HUES48 (cell line): Measurements from ENCODE around the gene GTPBP6.
A peak's percentile ranks its signal among the peaks of the same experiment; 100 is the strongest.

ENCODE experiments used
- H3K27ac ChIP-seq: one replicate; pipeline ENCODE4 v1.7.0; 2013; ENCODE audit warnings: low read depth, low read length, inconsistent platforms
- H3K27me3 ChIP-seq: 2 replicates; pipeline ENCODE4 v1.6.1; 2013; ENCODE audit warnings: mild to moderate bottlenecking, low read length; ENCODE audit not compliant: control insufficient read depth, insufficient read depth
- H3K36me3 ChIP-seq: 2 replicates; pipeline ENCODE4 v1.6.1; 2013; ENCODE audit warnings: low read length; ENCODE audit not compliant: control insufficient read depth, insufficient read depth
- H3K4me1 ChIP-seq: 2 replicates; pipeline ENCODE4 v1.6.1; 2013; ENCODE audit warnings: mild to moderate bottlenecking, low read length; ENCODE audit not compliant: control insufficient read depth, insufficient read depth
- H3K4me3 ChIP-seq: 2 replicates; pipeline ENCODE4 v1.5.1; 2013; ENCODE audit warnings: mild to moderate bottlenecking, low read depth, low read length
- H3K9ac ChIP-seq: 2 replicates; pipeline ENCODE4 v1.6.1; 2013; ENCODE audit warnings: mild to moderate bottlenecking, low read depth, low read length, moderate library complexity
- H3K9me3 ChIP-seq: 2 replicates; pipeline ENCODE4 v1.6.1; 2013; ENCODE audit warnings: low read length; ENCODE audit not compliant: control insufficient read depth, insufficient read depth

Gene GTPBP6

DNA sequence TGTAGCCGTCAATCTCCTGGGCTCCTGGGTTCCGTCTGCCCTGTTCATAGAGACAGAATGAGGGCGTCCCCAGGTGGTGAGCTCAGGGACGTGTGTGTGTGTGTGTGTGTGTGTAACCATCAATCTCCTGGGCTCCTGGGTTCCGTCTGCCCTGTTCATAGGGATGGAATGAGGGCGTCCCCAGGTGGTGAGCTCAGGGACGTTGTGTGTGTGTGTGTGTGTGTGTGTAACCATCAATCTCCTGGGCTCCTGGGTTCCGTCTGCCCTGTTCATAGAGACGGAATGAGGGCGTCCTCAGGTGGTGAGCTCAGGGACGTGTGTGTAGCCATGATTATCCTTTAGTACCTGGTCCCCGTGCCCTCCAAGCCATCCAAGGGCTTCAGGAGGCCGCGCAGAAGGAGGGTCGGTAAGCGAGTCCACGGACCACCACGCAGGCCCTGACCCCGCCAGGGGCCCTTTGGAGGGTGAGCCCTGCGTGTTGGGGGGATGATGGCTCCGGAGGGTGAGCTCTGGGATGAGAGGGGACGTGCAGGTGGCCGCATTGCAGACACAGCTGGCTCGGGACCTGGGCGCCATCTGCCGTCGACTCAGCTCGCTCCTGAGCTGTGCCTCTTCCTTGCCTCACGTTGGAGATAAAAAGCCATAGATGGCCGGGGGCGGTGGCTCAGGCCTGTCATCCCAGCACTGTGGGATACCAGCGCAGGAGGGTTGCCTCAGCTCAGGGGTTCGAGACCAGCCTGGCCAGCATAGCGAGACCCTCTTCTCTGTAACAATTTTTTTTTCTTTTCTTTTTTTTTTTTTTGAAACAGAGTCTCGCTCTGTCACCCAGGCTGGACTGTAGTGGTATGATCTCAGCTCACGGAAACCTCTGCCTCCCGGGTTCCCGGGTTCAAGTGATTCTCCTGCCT is 5.4 kb upstream of the GTPBP6 start:
- Histone ChIP-seq H3K36me3 (no peaks in the 10 kb centered on the region), H3K27me3 (no peaks in the 10 kb centered on the region), H3K9ac (no peak overlapping the region), H3K4me1 (no peaks in the 10 kb centered on the region), H3K9me3 (no peaks in the 10 kb centered on the region), H3K4me3 (no peak overlapping the region), H3K27ac (no peak overlapping the region)

GRCh38 chrX:320126-320783 is 1.7 kb upstream of the GTPBP6 start:
- Histone ChIP-seq H3K27ac (no peak overlapping the region), H3K9ac (peak overlapping the region; percentile 78; the same call in 1 of the 2 replicates), H3K9me3 (no peaks in the 10 kb centered on the region), H3K27me3 (no peaks in the 10 kb centered on the region), H3K4me1 (no peaks in the 10 kb centered on the region), H3K36me3 (peaks cover 14% of the 10 kb centered on the region), H3K4me3 (peak overlapping the region; percentile 90)

DNA sequence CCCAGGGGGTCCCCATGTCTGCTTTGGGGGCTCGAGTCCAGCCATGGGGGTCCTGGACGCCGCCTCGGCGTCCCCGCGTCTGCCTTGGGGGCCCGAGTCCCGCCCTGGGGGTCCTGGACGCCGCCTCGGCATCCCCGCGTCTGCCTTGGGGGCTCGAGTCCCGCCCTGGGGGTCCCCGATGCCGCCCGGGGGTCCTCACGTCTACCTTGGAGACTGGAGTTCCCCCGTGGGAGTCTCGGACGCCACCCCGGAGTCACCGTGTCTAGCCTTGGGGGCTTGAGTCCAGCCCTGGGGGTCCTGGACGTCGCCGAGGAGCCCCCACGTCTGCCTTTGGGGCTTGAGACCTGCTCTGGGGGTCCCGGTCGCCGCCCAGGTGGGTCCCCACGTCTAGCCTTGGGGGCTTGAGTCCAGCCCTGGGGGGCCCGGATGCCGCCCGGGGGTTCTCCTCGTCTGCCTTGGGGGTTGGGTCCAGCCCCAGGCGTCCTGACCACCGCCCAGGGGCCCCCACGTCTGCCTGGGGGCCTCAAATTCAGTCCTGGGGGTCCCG is 1.1 kb upstream of the GTPBP6 start:
- no peaks in the 10 kb centered on the region for H3K4me1 ChIP-seq
- no peaks in the 10 kb centered on the region for H3K9me3 ChIP-seq
- peak overlapping the region; percentile 90 for H3K4me3 ChIP-seq
- no peaks in the 10 kb centered on the region for H3K27me3 ChIP-seq
- H3K27ac ChIP-seq: peak overlapping the region; percentile 75
- peaks cover 20% of the 10 kb centered on the region for H3K36me3 ChIP-seq
- peak overlapping the region; percentile 78 for H3K9ac ChIP-seq

DNA sequence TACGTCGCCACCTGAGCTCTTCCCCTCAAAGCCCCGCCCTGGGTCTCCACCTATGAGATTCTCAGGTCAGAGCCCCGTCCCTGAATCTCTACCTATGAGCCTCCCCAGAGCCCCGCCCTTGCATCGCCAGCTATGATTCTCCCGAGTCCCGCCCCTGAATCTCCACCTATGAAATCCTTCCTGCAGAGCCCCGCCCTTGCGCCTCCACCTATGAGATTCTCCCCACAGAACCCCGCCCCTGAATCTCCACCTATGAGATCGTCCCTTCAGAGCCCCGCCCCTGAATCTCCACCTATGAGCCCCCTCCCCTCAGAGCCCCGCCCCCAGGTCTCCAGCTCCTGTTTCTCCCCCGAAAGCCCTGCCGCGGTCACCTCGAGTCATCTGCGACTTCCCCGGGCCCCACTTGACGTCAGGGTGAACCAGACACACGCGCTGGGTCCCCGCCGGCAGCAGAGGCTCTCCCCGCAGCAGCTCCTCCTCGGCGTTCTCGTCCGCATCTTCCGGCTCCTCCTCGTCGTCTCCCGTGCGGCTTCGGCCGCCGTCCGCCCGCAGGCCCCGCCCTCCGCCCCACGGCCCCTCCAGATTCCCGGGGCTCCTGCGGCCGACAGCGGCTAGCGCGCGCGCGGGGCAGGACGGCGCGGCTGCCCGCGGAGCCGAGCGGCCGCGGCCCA is 393 bp downstream of the GTPBP6 start:
- H3K27me3 ChIP-seq: no peaks in the 10 kb centered on the region
- H3K4me1 ChIP-seq: no peaks in the 10 kb centered on the region
- no peaks in the 10 kb centered on the region for H3K9me3 ChIP-seq
- H3K27ac ChIP-seq: peak overlapping the region; percentile 94
- H3K36me3 ChIP-seq: peaks cover 31% of the 10 kb centered on the region
- H3K9ac ChIP-seq: peak overlapping the region; percentile 87
- H3K4me3 ChIP-seq: peak overlapping the region; percentile 91

- Histone ChIP-seq H3K9me3 (no peaks in the 10 kb centered on the region), H3K36me3 (peaks cover 38% of the 10 kb centered on the region), H3K27ac (no peak overlapping the region), H3K27me3 (no peaks in the 10 kb centered on the region), H3K9ac (no peak overlapping the region), H3K4me3 (no peak overlapping the region; the same call in 1 of the 2 replicates), H3K4me1 (no peaks in the 10 kb centered on the region)
Measured at GRCh38 chrX:317424-318067, 1.1 kb downstream of the GTPBP6 start.

DNA sequence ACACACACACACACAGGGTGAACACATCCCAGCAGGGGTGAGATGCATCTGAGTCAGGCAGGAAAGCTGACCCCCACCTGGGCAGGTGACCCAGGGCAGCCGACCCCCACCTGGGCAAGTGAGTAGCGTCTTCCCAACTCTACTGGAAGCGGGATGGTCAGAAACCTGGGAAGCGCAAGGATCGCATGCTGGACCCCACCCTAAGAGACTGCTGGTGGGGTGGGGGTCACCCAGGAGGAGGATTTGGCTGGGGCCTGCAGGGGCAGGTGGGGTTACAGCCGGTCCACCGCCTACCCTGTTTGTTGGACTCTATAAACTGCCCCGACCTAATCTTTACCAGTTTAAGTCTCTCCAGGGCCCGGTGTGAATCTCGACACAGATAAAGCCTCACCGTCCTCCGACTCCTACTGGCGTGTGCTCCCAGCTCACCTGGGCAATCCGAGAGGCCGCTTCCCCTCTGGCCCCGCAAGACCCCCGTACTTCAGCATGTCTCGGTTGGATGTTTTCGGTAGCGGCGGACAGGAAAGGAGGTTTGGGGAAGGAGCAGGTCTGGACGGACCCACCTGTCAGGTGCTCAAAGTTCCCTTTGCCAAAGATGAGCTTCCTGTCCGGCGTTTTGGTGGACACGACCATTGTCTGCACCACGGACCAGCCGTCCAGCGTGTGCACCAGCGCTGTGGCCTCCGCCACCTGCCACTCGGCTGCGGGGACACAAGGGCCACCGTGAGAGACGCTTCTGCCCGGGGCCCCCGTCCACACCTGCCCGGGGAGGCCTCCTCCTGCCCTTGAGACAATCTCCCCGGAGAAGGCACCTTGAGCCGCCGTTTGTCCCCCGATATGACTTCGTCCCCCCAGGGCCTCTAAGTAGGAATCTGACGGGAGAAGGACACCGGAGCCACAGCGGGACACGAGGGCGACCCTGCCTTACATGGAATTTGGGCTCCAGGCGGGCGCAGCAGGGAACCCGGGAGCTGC is 2.0 kb downstream of the GTPBP6 start:
- Histone ChIP-seq H3K36me3 (peaks cover 47% of the 10 kb centered on the region), H3K4me3 (no peak overlapping the region; the same call in 1 of the 2 replicates), H3K4me1 (no peaks in the 10 kb centered on the region), H3K9me3 (no peaks in the 10 kb centered on the region), H3K9ac (no peak overlapping the region), H3K27me3 (no peaks in the 10 kb centered on the region), H3K27ac (no peak overlapping the region)

DNA sequence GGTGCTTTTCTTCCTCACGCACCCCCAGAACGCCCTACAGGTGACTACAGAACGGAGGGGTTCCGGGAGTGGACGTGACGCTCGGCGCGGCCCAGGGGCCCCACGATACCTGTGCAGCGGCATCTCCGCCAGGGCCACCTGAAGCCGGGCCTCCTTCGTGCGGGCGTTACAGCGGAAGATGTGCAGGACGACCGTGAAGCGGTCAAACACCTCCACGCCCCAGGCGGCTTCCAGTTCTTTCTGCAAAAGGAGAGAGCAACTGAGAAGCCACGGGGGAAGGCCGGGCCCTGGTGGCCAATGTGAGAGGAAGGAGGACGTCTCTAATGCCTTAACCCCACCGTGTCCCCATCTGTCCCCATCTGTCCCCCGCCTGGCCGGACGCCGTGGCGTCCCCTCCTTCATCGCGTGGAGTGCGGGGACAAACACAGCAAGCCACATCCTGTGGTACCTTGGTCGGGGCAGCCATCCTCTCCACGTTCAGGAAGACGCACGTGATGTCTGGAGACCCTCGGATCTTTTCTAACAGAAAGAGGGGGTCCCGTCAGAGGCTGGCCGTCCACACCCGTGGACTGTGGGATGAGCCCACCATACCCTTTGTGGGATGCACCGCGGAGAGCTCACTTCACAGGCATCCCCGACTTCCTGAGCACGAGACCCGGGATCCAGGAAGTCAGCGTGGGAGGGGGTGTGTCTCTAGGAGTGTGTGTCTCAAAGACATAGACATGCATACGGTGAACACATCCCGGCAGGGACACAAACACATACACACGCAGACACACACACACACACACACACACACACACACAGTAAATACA is 3.6 kb downstream of the GTPBP6 start:
- Histone ChIP-seq H3K9me3 (no peaks in the 10 kb centered on the region), H3K27me3 (no peaks in the 10 kb centered on the region), H3K4me1 (no peaks in the 10 kb centered on the region), H3K4me3 (no peak overlapping the region), H3K27ac (no peak overlapping the region), H3K9ac (no peak overlapping the region), H3K36me3 (peaks cover 60% of the 10 kb centered on the region)

- Histone ChIP-seq H3K9me3 (no peaks in the 10 kb centered on the region), H3K4me3 (no peak overlapping the region), H3K4me1 (no peaks in the 10 kb centered on the region), H3K9ac (no peak overlapping the region), H3K27me3 (no peaks in the 10 kb centered on the region), H3K27ac (no peak overlapping the region), H3K36me3 (peaks cover 65% of the 10 kb centered on the region)
Measured at GRCh38 chrX:314049-314448, 4.5 kb downstream of the GTPBP6 start.

DNA sequence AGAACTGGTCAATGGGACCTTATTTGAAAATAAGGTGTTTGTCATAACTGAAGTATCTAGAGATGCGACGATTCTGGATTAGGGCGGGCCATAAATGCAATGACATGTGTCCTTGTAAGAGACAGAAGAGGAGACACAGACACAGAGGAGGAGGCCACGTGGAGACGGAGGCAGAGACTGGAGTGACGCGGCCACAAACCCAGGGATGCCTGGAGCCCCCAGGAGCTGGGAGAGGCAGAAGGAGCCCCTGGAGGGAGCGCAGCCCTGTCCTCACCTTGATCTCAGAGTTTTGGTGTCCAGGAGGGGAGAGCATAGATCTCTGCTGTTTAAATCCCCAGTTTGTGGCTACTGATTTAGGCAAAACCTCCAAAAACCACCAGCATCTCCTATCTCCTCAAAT is 5.0 kb downstream of the GTPBP6 start:
- Histone ChIP-seq H3K27ac (no peak overlapping the region), H3K36me3 (peaks cover 70% of the 10 kb centered on the region)

More for the DNA sequence above, 5.0 kb downstream of the GTPBP6 start:
- no peaks in the 10 kb centered on the region for H3K9me3 ChIP-seq
- no peaks in the 10 kb centered on the region for H3K27me3 ChIP-seq
- no peak overlapping the region for H3K9ac ChIP-seq
- H3K4me1 ChIP-seq: no peaks in the 10 kb centered on the region
- no peak overlapping the region for H3K4me3 ChIP-seq
